ENCODE results near the gene KCNQ1. TPM values are rescaled to one million over a fixed set of nuclear protein-coding genes. Genes with fewer than 3 reads are reported as not detected.
A peak's percentile ranks its signal among the peaks of the same experiment; 100 is the strongest.

Gene KCNQ1
- total RNA-seq, 1 donor from 2014 or later, result 0.16 TPM

DNA sequence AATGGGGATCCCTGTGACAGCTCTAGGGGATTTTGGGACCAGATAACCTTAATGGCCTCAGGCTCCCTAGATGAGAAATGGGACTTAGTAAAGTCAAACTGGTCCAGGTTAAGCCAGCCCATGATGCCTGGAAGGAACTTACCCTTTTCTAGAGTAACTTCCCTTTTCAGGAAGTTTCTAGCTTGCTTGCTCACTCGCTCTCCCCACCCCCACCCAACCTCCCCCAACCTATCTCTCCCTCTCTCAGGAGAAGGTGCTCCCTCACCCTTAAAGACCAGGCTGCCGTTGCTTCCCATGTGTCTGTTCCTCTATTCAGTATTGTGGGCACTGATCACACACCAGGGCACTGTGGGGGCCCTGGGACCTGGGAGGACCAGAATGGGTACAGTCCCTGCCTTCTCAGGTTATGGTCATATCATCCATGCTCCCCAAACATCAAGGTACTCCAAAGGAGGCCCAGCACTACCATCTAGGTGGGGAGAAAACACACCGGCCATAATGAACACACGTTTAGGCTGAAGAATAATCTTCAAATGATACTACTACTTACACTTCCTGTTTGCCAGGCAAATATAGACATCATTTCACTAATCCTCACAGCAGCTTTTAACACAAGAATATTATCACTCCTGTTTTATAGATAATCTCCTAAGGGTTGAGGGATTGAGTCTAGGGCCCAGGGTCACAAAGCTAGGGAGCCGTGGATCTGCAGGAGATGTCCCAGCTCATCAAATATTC is 236.8 kb downstream of the KCNQ1 start:
- Mint-ChIP-seq H3K4me1 (ENCODE audit: unreplicated experiment) (no peaks in the 10 kb centered on the region), H3K36me3 (ENCODE audit: unreplicated experiment) (no peaks in the 10 kb centered on the region), H3K27ac (ENCODE audit: unreplicated experiment) (no peak overlapping the region), H3K4me3 (ENCODE audit: unreplicated experiment) (no peak overlapping the region), H3K27me3 (ENCODE audit: unreplicated experiment) (peaks cover 3% of the 10 kb centered on the region), H3K9me3 (ENCODE audit: unreplicated experiment) (no peaks in the 10 kb centered on the region)
- peak; percentile 53 for DNase-seq (ENCODE audit: extremely low spot score, unreplicated experiment)
- TF ChIP-seq, protein P1, sequence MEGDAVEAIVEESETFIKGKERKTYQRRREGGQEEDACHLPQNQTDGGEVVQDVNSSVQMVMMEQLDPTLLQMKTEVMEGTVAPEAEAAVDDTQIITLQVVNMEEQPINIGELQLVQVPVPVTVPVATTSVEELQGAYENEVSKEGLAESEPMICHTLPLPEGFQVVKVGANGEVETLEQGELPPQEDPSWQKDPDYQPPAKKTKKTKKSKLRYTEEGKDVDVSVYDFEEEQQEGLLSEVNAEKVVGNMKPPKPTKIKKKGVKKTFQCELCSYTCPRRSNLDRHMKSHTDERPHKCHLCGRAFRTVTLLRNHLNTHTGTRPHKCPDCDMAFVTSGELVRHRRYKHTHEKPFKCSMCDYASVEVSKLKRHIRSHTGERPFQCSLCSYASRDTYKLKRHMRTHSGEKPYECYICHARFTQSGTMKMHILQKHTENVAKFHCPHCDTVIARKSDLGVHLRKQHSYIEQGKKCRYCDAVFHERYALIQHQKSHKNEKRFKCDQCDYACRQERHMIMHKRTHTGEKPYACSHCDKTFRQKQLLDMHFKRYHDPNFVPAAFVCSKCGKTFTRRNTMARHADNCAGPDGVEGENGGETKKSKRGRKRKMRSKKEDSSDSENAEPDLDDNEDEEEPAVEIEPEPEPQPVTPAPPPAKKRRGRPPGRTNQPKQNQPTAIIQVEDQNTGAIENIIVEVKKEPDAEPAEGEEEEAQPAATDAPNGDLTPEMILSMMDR (IDR thresholded peaks at IDR 0.05), result no peak

DNA sequence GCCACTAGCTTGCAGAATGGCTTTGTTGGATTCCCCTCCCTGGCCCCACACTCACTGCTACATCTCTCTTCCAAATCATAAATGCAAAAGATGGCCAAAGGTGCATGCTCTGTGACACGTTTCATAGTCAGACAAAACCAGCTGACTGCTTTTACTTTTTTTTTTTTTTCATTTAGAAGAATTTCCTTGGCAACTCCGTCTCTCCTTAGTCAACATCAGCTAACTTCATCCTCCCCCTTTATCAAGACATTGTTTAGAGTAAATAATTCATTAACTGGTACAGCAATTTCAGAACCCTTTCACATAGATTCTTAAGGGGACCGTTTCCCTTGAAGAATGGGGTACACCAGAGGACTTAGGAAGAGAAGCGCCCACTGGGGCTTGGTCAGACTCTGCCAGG is 239.0 kb downstream of the KCNQ1 start:
- no peak overlapping the region for H3K4me3 Mint-ChIP-seq (ENCODE audit: unreplicated experiment)

DNA sequence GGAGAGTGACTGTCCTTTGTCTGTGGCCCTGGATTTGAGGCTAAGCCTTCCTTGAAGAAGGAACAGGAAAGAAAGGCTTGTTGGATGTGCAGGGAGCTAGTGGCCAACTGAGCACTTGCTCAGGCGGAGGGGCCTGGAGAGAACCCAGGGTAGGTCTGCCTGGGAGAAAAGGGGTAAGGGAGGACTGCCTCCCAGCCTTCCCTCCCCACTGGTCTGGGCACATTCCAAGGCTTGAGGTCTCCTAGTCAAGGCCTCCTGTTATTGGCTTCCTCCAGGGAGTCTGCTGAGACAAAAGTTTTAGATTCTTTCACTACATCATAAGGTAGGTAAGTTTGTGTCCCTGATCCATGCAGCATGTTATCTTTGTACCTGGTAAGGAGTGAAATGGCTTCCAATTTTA is 239.8 kb downstream of the KCNQ1 start:
- H3K4me3 Mint-ChIP-seq (ENCODE audit: unreplicated experiment), result no peak overlapping the region
- no peaks in the 10 kb centered on the region for H3K36me3 Mint-ChIP-seq (ENCODE audit: unreplicated experiment)
- H3K27ac Mint-ChIP-seq (ENCODE audit: unreplicated experiment), result no peak overlapping the region
- H3K9me3 Mint-ChIP-seq (ENCODE audit: unreplicated experiment), result no peaks in the 10 kb centered on the region
- H3K4me1 Mint-ChIP-seq (ENCODE audit: unreplicated experiment), result no peaks in the 10 kb centered on the region
- TF ChIP-seq, protein P1 (IDR thresholded peaks at IDR 0.05), result no peak
- DNase-seq (ENCODE audit: extremely low spot score, unreplicated experiment), result no peak
- H3K27me3 Mint-ChIP-seq (ENCODE audit: unreplicated experiment), result no peaks in the 10 kb centered on the region

More for the DNA sequence above, 239.0 kb downstream of the KCNQ1 start:
- Mint-ChIP-seq H3K27ac (ENCODE audit: unreplicated experiment) (no peak overlapping the region), H3K36me3 (ENCODE audit: unreplicated experiment) (no peaks in the 10 kb centered on the region), H3K9me3 (ENCODE audit: unreplicated experiment) (no peaks in the 10 kb centered on the region), H3K27me3 (ENCODE audit: unreplicated experiment) (no peaks in the 10 kb centered on the region), H3K4me1 (ENCODE audit: unreplicated experiment) (no peaks in the 10 kb centered on the region)
- TF ChIP-seq, protein P1 (IDR thresholded peaks at IDR 0.05), result no peak
- no peak for DNase-seq (ENCODE audit: extremely low spot score, unreplicated experiment)

DNA sequence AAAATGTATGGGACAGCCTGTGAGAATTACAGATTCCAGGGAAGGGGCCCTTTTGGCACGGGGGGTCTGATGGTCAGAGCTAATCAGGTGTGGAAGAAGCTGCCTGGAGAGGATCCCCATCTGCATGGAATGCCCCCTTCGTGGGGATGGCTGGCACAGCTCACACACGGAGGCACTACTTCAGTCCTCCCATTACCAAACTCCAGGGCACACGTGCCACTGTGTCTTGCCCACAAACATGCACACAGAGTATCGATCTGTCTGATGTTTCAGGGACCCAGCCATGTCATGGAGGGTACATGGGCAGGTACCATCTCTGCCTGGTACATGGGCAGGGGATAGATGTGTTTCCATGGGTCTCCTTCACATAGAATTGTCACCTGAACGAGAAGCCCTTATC is 240.2 kb downstream of the KCNQ1 start:
- H3K27me3 Mint-ChIP-seq (ENCODE audit: unreplicated experiment), result no peaks in the 10 kb centered on the region
- TF ChIP-seq, protein P1 (IDR thresholded peaks at IDR 0.05), result no peak
- H3K4me3 Mint-ChIP-seq (ENCODE audit: unreplicated experiment), result no peak overlapping the region
- H3K27ac Mint-ChIP-seq (ENCODE audit: unreplicated experiment), result no peak overlapping the region
- no peaks in the 10 kb centered on the region for H3K9me3 Mint-ChIP-seq (ENCODE audit: unreplicated experiment)
- H3K36me3 Mint-ChIP-seq (ENCODE audit: unreplicated experiment), result no peaks in the 10 kb centered on the region
- H3K4me1 Mint-ChIP-seq (ENCODE audit: unreplicated experiment), result peaks cover 2% of the 10 kb centered on the region
- no peak for DNase-seq (ENCODE audit: extremely low spot score, unreplicated experiment)

DNA sequence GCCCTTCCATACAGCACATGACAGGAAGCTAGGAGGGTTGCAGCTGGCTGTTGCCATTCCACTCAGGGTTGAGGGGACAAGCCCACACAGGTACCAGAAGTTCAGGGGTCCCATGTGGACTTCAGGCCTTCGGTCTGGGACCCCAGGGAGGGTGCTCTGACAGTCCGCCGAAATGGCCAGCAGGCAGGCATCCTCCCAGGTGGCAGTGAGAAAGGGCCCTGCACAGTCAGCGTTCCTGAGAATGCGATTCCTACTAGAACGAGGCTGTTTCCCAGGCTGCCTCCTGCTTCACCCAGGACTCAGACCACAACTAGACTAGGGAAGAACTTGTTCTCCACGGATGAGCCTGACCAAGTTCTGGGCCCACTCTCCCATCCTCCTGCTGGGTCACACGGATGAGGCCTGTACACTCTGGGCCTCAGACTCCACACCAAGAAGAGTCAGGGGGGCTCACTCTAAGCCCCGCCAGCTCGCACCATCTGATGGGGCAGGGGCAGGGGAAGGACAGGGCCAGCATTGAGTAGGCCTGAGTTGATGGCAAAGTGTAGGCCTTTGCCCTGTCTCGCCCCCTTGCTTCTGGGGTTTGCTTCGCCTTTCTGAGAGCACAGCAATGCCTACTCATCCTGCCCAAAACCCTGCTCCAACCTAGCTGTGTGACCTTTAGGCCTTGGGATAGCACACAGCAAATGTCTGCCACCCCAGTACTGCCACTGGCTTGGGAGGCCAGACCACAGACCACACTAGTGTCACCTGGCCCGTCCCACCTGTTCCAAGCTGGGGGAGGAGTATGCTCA is 241.0 kb downstream of the KCNQ1 start:
- Mint-ChIP-seq H3K4me1 (ENCODE audit: unreplicated experiment) (peaks cover 4% of the 10 kb centered on the region), H3K27me3 (ENCODE audit: unreplicated experiment) (no peaks in the 10 kb centered on the region), H3K27ac (ENCODE audit: unreplicated experiment) (no peak overlapping the region), H3K36me3 (ENCODE audit: unreplicated experiment) (no peaks in the 10 kb centered on the region), H3K9me3 (ENCODE audit: unreplicated experiment) (no peaks in the 10 kb centered on the region), H3K4me3 (ENCODE audit: unreplicated experiment) (no peak overlapping the region)
- TF ChIP-seq, protein P1 (IDR thresholded peaks at IDR 0.05), result no peak
- no peak for DNase-seq (ENCODE audit: extremely low spot score, unreplicated experiment)

Measured in osteocyte (in vitro differentiated cells).